RPMI7951 (cell line): ENCODE results near the gene LUZP2. TPM values are rescaled to one million over a fixed set of nuclear protein-coding genes. Genes with fewer than 3 reads are reported as not detected.

ENCODE experiments used
- DNase-seq: peaks from one replicate; pipeline ENCODE4 v3.0.0-alpha.2; 2012; ENCODE audit warnings: low read depth
- total RNA-seq: library from RNA; depleted of rRNA; stranded (reverse); fragments of >200 nt; shearing (Covaris generic); gene quantifications from 2 replicates; pipeline ENCODE4 v1.2.3, GENCODE V29; 2014

LUZP2 gene
- total RNA-seq, 1 experiment from 2014 or later = not detected

- no peak for DNase-seq
These were observed 213.2 kb downstream of the LUZP2 start for GRCh38 chr11:24709928-24710565.

- no peak for DNase-seq
These were observed 217.7 kb downstream of the LUZP2 start for GRCh38 chr11:24714601-24715000.

- no peak for DNase-seq
These were observed 219.6 kb downstream of the LUZP2 start for GRCh38 chr11:24716403-24716802.

GRCh38 chr11:24723231-24723630, 226.4 kb downstream of the LUZP2 start:
- no peak for DNase-seq

- no peak for DNase-seq
These were observed 234.7 kb downstream of the LUZP2 start for GRCh38 chr11:24731554-24731953.

- DNase-seq = no peak
These were observed 237.9 kb downstream of the LUZP2 start for GRCh38 chr11:24734742-24735237.

GRCh38 chr11:24738972-24739371, 242.1 kb downstream of the LUZP2 start:
- no peak for DNase-seq

GRCh38 chr11:24739637-24740036, 242.8 kb downstream of the LUZP2 start:
- DNase-seq = no peak

- DNase-seq = no peak
These were observed 250.7 kb downstream of the LUZP2 start for GRCh38 chr11:24747275-24748251.

GRCh38 chr11:24748261-24748660, 251.4 kb downstream of the LUZP2 start:
- no peak for DNase-seq

GRCh38 chr11:24754406-24754805, 257.6 kb downstream of the LUZP2 start:
- no peak for DNase-seq

- no peak for DNase-seq
These were observed 258.5 kb downstream of the LUZP2 start for GRCh38 chr11:24755260-24755839.

- DNase-seq = no peak
These were observed 262.9 kb downstream of the LUZP2 start for GRCh38 chr11:24759742-24760141.

- DNase-seq = no peak
These were observed 263.8 kb downstream of the LUZP2 start for GRCh38 chr11:24760681-24761080.

GRCh38 chr11:24762076-24762475, 265.2 kb downstream of the LUZP2 start:
- no peak for DNase-seq

GRCh38 chr11:24767411-24767810, 270.6 kb downstream of the LUZP2 start:
- no peak for DNase-seq

- DNase-seq = no peak
These were observed 276.5 kb downstream of the LUZP2 start for GRCh38 chr11:24773322-24773721.

- no peak for DNase-seq
These were observed 282.9 kb downstream of the LUZP2 start for GRCh38 chr11:24779791-24780190.

GRCh38 chr11:24781288-24781687, 284.4 kb downstream of the LUZP2 start:
- DNase-seq = no peak

- DNase-seq = no peak
These were observed 296.6 kb downstream of the LUZP2 start for GRCh38 chr11:24793479-24793878.

GRCh38 chr11:24794064-24794463, 297.2 kb downstream of the LUZP2 start:
- DNase-seq = no peak

- no peak for DNase-seq
These were observed 308.8 kb downstream of the LUZP2 start for GRCh38 chr11:24805671-24806070.
